GM19452 (cell line): ENCODE measurements around the gene TMC4.

Experiments
- ATAC-seq: cut with Tn5 transposase; IDR thresholded peaks from one replicate; pipeline ENCODE4 v1.9.1; 2021; ENCODE audit not compliant: unreplicated experiment

The TMC4 gene

GRCh38 chr19:54136086-54136863 is 36.7 kb downstream of the TMC4 start:
- ATAC-seq, result no peak

GRCh38 chr19:54133957-54134590 is 38.9 kb downstream of the TMC4 start:
- no peak for ATAC-seq

- no peak for ATAC-seq
Measured at GRCh38 chr19:54133312-54133956, 39.5 kb downstream of the TMC4 start.

DNA sequence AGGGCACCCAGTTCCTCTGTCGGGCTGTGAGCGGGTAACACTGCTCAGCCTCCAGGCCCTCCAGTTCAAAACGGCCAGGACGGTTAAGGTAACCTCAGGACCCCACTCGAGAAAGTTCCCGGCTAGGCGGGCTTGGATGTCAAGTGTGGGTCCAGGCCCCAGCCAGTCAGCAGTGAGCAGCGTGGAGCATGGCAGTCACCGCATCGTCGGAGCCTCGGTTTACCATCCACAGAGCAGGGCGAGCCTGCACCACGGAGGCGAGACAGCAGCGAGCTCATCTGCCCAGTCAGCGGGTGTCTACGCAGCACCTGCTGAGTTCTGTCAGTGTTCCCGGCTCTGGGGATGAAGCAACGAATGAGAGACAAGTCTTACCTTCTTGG is 43.4 kb downstream of the TMC4 start:
- no peak for ATAC-seq

GRCh38 chr19:54128796-54129616 is 44.0 kb downstream of the TMC4 start:
- ATAC-seq, result no peak

DNA sequence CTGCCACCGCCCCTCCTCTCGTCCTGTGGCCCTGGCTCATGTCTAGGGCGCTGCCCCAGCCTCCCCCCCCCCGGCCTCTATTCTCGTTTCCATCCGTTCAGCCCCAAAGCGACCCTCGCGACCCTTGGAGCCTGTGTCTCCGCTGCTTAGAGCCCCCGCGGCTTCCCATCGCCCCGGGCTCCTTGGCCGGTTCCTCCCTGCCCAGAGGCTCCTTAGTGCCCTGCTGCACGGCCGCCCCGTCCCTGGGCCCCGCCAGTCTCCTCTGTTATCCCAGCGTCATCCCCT is 44.6 kb downstream of the TMC4 start:
- ATAC-seq, result no peak

- no peak for ATAC-seq
Measured at GRCh38 chr19:54127688-54128440, 45.1 kb downstream of the TMC4 start.

DNA sequence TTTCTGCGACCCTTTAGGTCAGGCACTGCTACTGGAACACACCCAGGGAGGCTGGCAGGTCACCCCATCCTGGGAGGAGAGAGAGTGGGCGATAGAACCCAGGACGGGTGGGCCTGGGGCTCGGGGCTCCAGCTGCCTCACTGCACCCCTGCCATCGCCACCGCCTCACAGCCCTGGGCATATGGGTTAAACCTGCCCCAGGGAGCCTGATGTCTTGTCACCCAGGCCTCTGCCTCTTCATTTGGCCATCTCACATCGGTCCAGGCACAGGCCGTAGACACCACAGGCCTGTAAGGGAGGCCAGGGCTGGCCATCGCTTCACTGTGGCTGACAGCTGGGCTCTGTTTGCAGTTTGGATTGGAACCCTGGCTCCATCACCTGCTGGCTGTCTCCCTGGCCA is 47.2 kb downstream of the TMC4 start:
- ATAC-seq, result no peak

- no peak for ATAC-seq
Measured at GRCh38 chr19:54124393-54124792, 48.6 kb downstream of the TMC4 start.

DNA sequence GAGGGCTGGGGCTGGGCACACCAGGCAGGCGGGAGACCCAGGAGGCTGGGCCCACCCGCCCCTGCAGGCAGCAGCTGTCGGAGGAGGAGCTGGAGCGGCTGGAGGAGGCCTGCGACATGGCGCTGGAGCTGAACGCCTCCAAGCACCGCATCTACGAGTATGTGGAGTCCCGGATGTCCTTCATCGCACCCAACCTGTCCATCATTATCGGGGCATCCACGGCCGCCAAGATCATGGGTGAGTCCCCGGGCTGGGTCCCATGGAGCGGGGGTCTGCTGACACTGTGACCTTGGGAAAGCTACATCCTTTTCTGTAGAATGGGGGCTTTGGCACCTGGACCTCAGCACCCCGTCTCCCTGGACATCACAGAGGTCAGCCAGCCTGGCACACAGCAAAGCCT is 49.3 kb downstream of the TMC4 start:
- no peak for ATAC-seq

DNA sequence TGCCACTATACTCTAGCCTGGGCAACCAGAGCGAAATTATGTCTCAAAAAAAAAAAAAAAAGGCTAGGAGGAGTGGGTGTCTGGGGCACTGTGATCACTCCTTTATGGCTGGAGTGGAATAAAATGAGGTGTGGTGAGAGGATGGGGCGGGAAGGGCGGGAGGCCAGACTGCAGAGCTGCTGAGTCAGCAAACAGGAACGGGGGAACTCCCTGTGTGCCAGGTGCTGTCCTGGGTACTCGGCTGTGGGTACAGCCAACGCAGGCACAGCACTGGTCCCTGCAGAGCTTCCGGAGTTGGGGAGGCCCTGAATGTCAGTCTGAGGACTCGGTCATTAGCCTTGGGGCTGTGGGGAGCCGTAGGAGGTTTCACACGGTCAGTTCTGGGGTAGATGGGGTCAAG is 51.7 kb downstream of the TMC4 start:
- no peak for ATAC-seq

- ATAC-seq, result peak; percentile 81
Measured at GRCh38 chr19:54115109-54116063, 57.6 kb downstream of the TMC4 start, which contains the start of the genes PRPF31 and TFPT. PRPF31 (plus strand) TSS chr19:54115754; CDS start chr19:54118279, 2,525 bp downstream. TFPT (minus strand) TSS chr19:54115657; CDS start chr19:54115269, 388 bp downstream.

GRCh38 chr19:54114340-54115108 is 58.4 kb downstream of the TMC4 start:
- no peak for ATAC-seq
